HG03095 (cell line): ENCODE data around the gene MRRF.

Source experiments
- ATAC-seq: cut with Tn5 transposase; IDR thresholded peaks from one replicate; pipeline ENCODE4 v1.9.1; 2021; ENCODE audit warnings: moderate library complexity; ENCODE audit not compliant: unreplicated experiment

Gene MRRF

DNA sequence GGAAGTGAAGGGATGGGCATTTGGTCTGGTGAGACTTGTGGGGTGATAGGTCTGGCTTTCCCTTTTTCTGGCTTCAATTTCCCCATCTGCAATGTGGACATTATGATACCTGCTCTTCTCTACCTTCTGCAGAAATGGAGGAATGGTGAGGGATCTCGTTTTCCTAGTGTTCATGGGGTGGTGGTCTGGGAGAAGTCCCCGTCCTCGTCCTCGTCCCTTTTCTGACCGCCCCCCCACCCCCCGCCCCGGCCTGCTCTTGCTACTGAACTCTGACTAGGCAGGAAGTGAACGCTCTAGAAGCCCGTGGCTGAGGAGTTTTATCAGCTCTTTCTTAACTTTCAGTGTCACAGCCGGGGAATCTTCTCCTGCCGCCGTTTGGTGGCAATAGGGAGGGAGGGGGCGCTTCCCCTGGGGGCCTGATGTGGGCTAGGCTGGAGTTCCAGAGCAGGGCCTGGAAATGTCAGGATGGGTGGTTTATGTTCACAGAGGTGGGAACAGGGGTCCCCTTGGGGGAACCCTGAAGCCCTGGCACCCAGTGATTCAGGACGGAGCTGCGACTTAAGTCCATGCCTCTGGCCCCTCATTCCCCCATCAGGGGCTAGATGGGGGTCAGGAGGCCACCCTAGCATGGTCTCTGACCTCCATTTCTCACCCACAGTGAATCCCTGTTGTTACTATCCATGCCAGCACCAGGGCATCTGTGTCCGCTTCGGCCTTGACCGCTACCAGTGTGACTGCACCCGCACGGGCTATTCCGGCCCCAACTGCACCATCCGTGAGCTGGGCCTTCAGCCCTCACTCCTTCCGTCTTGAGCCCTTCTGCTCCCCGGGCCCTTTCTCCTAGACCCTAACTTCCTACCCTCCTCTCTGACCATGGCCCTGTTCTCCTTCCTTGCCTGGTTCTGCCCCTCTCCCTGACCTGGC, 112.8 kb downstream of the MRRF start:
- no peak for ATAC-seq

GRCh38 chr9:122378236-122378635, 113.6 kb downstream of the MRRF start:
- no peak for ATAC-seq

DNA sequence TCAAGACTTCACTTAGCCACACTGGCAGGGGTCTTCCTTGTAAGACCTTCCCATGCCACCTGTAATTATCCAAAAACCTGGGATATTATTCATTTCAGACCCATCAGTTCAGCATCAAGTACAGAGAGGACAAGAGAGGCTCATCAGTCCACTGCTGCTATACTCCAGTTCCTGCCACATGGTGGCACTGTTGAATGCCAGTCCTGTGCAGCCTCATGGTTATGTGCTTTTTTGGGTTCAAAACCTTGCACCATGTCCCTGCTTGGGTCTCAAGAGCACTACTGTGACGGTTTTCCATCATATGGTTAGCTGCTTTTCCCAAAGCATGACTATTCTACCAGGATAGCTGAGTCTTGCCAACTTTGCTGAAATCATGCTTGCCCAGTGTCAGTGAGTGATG, 114.7 kb downstream of the MRRF start:
- ATAC-seq, result no peak

DNA sequence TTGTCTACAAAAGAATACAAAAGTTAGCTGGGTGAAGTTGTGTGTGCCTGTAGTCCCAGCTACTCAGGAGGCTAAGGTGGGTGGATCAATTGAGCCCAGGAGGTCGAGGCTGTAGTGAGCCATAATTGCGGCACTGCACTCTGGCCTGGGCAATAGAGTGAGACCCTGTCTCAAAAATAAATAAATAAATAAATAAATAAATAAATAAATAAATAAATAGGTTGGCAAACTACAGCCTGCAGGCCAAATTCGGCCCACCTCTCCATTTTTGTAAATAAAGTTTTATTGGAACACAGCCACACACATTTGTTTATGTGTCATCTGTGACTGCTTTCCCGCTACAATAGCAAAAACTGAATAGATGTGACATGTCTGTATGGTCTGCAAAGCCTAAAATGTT, 115.6 kb downstream of the MRRF start:
- no peak for ATAC-seq
